Skeletal muscle cell (primary cell): Measurements from ENCODE around the gene CCDC178.
"Not testable (repeated sequence)": the region's sequence is repeated elsewhere in the genome, so short reads cannot be mapped to it uniquely, and the experiment has no call there.

Experiments used
- DNase-seq: peaks from one replicate; pipeline ENCODE4 v3.0.0-alpha.2; 2010; ENCODE audit warnings: low read depth
- H3K4me3 ChIP-seq: 2 replicates; pipeline ENCODE4 v1.5.1; 2011; ENCODE audit warnings: low read depth, mild to moderate bottlenecking, control low read depth, low read length, moderate library complexity

The CCDC178 gene

GRCh38 chr18:32952318-32952717 is 488.2 kb downstream of the CCDC178 start:
- DNase-seq, H3K4me3 ChIP-seq: not testable (repeated sequence)

- DNase-seq = no peak
- no peak overlapping the region for H3K4me3 ChIP-seq
Measured at GRCh38 chr18:32937597-32937996, 502.9 kb downstream of the CCDC178 start.

GRCh38 chr18:32937066-32937465 is 503.5 kb downstream of the CCDC178 start:
- DNase-seq = no peak
- no peak overlapping the region for H3K4me3 ChIP-seq

GRCh38 chr18:32934201-32934600 is 506.3 kb downstream of the CCDC178 start:
- H3K4me3 ChIP-seq = no peak overlapping the region

GRCh38 chr18:32930695-32931301 is 509.7 kb downstream of the CCDC178 start:
- H3K4me3 ChIP-seq = no peak overlapping the region
- no peak for DNase-seq

More at GRCh38 chr18:32934201-32934600, 506.3 kb downstream of the CCDC178 start:
- DNase-seq = no peak

GRCh38 chr18:32929213-32929612 is 511.3 kb downstream of the CCDC178 start:
- no peak overlapping the region for H3K4me3 ChIP-seq
- DNase-seq = no peak

GRCh38 chr18:32922951-32923430 is 517.5 kb downstream of the CCDC178 start:
- H3K4me3 ChIP-seq = no peak overlapping the region
- no peak for DNase-seq

- peak; percentile 95 for DNase-seq
- H3K4me3 ChIP-seq = no peak overlapping the region
Measured at GRCh38 chr18:32920796-32921787, 519.4 kb downstream of the CCDC178 start.

- H3K4me3 ChIP-seq = no peak overlapping the region
- DNase-seq = no peak
Measured at GRCh38 chr18:32919799-32920198, 520.7 kb downstream of the CCDC178 start.

GRCh38 chr18:32918692-32919250 is 521.8 kb downstream of the CCDC178 start:
- no peak for DNase-seq
- H3K4me3 ChIP-seq = no peak overlapping the region

GRCh38 chr18:32915516-32915915 is 525.0 kb downstream of the CCDC178 start:
- H3K4me3 ChIP-seq = no peak overlapping the region
- DNase-seq = no peak

GRCh38 chr18:32911660-32912284 is 528.7 kb downstream of the CCDC178 start:
- peak; percentile 72 for DNase-seq
- no peak overlapping the region for H3K4me3 ChIP-seq

GRCh38 chr18:32910694-32911296 is 529.7 kb downstream of the CCDC178 start:
- no peak for DNase-seq
- H3K4me3 ChIP-seq = no peak overlapping the region

- H3K4me3 ChIP-seq = no peak overlapping the region
- DNase-seq = no peak
Measured at GRCh38 chr18:32909798-32910561, 530.5 kb downstream of the CCDC178 start.

GRCh38 chr18:32908424-32908805 is 532.1 kb downstream of the CCDC178 start:
- no peak overlapping the region for H3K4me3 ChIP-seq
- DNase-seq = no peak

- no peak overlapping the region for H3K4me3 ChIP-seq
- DNase-seq = no peak
Measured at GRCh38 chr18:32907648-32908423, 532.7 kb downstream of the CCDC178 start.

GRCh38 chr18:32907311-32907585 is 533.3 kb downstream of the CCDC178 start:
- no peak overlapping the region for H3K4me3 ChIP-seq
- DNase-seq = no peak
